Measurements from ENCODE around the gene ADAT3.
"Not testable (repeated sequence)": the region's sequence is repeated elsewhere in the genome, so short reads cannot be mapped to it uniquely, and the experiment has no call there.

The ADAT3 gene

DNA sequence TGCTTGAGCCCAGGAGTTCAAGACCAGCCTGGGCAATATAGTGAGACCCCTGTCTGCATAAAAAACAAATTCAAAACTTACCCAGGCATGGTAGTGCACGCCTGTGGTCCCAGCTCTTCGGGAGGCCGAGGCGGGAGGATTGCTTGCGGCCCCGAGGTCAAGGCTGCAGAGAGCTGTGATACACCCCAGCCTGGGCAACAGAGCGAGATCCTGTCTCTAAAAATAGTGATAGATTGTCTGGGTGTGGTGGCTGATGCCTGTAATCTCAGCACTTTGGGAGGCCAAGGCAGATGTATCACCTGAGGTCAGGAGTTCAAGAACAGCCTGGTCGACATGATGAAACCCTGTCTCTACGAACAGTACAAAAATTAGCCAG lies 37.9 kb upstream of the ADAT3 start:
- no peak for DNase-seq

DNA sequence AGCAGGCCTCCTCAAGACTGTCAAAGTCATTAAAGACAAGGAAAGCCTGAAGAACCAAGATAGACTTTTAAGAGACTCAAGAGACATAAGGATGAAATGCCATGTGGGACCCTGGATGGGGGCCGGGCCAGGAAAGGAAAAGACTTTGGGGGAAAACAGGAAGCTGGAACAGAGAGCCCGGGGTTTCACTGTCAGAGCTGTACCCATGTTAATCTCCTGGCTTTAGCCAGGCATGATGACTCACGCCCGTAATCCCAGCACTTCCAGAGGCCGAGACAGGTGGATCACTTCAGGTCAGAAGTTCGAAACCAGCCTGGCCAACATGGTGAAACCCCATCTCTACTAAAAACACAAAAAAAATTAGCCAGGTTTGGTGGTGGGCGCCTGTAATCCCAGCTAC lies 36.2 kb upstream of the ADAT3 start:
- no peak for DNase-seq

DNA sequence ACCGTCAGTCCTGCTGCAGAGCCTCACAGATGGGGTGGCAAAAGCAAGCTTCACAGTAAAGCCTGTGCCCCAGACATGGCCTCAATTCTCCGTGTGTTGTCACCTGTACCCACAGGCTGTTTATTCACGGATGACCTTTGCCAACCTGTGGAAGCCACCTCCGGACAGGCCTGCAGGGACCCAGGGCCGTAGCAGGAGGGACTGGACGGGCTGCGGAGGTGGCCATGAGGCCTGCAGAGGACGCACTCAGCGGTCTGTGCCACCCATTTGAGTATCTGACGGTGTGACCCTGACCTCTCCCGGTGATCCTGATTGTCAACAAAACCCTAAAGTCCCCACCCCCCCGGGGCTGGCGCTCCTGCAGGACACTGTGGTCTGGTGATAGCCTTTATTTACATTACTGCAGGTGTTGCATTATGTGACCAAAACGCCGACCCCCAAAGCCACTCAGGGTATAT lies 34.0 kb upstream of the ADAT3 start:
- no peak for DNase-seq

DNA sequence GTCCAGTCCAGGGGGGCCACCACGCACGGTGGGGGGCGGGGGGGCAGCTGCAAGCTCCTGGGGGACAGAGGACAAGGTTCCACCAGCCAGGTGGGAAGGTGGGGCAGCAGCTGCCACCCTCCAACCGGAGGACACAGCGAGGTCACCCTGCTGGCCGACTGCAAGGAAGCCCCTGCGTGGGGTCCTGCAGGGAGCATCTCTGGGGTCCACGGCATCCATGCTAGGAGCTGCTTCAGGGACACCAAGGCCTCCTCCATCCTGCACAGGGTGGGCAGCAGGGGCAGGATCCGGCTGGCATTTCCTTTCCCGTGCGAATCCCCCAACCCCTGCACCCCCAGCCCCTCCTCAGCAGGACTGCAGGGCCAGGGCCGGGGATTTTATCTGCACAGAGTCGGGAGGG lies 33.6 kb upstream of the ADAT3 start:
- no peak for DNase-seq

DNA sequence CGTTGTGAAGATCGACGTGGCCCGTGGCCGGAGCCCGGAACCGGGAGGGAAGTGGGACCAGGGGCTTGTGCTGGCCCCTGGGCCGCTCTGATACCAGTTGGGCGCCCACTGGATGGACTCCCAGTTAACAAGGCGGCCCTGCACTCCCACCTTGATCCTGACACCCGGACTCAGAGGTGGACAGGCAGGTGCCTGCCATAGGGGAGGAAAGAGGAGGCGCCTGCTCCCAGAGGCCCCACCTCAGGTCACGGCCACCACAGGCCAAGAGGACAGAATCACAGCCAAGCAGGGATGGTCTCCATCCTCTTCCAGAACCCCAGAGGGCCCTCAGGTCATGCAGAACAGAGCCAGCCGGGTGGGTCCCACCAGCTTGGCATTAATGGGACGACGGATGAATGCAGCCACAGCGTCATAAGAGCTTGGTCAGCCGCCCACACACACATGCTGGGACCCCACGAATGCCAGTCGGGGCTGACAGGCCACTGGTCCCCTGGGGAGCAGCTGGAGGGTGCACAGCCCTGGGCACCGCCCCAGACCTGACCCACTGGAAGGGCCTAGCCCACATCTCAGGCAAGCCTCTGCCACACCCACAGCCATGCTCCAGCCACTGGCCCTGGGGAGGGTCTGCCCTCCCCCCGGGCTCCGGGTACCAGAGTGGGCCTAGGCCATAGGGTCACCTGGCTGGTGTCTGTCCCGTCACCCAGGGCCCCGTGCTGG lies 32.2 kb upstream of the ADAT3 start:
- no peak for DNase-seq

DNA sequence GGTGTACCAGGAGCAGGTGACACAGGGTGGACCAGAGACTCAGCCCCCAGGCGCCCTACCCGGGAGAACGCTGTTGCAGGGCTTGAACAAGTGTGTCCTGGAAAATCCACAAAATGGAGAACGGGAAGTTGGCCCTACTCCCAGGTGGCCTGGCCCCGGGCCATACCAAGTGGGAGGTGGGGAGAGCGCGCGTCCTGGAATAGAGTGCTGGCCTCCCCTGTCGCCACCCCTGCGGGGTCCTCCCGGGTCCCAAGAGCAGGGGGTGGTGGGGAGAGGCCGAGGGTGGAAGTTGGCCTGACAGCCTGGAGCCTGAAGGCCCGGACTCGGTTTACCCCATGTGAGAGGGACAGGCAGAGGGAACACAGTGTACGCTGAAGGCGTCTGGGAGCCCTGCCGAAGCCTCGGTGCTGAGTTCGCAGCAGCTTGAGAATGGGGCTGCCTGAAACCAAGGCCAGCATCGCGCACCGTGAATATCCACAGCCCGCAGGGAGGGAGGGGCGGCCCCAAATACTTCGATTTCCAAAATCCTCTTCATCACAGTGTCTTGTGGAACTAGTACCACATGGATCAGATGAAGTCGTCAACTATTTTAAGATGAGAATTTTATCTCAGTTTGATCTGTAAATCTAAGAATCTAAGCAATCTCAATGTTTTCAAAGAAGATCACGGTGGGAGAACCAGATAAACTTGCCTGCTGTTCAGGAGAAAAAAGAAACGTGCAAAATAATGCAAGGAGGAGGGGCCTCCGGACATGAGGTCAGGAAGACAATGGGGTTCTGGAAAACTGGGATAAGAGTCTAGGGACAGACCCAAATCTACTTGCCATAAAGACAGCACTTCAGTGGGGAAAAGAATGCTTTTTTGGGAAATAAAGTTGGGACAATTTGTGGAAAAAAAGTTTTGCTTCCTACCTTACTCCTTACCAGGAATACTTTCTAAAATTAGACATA lies 31.4 kb upstream of the ADAT3 start:
- DNase-seq: no peak

DNA sequence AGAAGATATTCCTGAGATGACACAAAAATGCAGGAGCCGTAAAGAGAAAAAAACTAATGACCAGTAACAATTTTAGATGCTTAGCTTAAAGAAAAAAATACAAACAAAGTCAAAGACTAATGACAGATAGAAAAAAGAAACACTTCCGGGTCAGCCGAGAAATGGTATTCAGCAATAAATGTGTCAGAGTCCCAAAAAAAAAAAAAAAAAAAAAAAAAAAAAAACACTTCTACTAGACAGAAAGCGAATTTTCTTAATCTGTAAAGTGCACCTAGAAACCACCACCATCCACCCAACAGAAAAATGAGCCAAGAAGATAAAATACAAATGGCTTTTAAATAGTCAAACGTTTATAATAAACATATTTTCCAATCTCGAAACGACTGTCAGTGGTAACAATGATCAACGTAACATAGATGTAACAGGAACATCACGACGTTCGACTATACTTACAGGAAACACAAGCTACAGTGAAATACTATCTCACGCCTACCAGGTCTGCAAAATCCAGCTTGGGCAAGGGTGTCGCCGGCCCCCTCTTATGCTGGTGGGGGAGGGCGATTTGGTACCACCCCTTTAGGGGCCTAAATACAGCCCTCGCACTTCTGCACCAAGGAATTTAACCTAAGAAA lies 30.5 kb upstream of the ADAT3 start:
- DNase-seq: no peak

DNA sequence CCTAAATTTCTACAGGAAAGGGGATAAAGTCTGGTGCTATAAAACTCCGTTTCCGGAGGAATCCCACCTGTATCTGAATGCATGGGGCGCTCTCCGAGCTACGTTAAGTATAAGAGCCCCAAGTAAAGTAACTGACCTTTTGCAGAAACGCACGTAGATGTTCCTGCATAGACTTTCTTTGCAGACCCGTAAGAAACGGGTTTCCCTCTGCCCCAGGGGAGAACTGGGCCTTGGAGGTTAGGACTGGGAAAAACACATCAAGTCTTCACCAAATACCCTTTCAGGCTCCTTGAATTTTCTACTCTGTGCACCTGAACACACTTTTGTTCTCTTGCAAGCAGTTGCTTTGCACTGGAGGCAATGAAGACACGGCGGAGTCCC lies 29.9 kb upstream of the ADAT3 start:
- DNase-seq: not testable (repeated sequence)

DNA sequence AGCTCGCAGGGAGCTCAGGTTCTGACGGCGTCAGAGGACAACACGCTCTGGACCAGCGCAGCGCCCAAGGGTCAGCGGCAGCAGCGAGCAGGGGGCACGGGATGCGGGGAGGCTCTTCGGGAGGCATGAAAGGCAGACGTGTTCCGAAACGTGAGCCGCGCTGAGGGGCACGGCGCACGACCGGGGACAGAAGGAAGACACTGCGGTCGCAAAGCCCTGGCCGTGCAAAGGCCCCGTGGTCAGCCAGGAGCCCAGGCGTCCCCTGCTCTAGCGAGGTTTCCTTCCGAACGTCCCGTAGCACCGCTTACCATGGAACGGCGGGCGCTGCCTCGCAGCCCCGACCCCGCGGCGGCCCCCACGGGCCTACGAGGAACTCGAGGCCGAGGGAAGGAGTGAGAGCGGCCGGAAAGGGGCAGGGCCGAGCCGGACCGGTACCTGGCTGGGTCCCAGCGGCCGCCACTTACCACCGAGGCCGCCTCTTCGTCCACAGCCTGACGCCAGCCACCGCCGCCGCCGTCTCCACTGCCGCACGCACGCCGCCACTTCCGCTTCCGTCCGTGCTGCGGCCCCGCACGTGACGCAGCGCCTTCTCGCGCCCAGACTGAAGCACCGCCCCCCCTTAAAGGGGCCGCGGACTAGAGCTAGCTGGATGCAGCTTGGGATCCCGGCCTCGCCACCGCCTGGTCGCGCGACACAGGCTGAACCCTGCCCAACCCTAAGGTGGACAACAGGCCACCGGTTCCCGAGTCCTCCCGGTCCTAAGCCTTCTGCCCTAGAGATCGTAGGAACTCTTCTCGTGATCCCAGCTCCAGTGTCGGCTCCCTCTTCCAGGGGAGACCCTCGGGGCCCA lies 29.3 kb upstream of the ADAT3 start:
- peak; percentile 51 for DNase-seq

DNA sequence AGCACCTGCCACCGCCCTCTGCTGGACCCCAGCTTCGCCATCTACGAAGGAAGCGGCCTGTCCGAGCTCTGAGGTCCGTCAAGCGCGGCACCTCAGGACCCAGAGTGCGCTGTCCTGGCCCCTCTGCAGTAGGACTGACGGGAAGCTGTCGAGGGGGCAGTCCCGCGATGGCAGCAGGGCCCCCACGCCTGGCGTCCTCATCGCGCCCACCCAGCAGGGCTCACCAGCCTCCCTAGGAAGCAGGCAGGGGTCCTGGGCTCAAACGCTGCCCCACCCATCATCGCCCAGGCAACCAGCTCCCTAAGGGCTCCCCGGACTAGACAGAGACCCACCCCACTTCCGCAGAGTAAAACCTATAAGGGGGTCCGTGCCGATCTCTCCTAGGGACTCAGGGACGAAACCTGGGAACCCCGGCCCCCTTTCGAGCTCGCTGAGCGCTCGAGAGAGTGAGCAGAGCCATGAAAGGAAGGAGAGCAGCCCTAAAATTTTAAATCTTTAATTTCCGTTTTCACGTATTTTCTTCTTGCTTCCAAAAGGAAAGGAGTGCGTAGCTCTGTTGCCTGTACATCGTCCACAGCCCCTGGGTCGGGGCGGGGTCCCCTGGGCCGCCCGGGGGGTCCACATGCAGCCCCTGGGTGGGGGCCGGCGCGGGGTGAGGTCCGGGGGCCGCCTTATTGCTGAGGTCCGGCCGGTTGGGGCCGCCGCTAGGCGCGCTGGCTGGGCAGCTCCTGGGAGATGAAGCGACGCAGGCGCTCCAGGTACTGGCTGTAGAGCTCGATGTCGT lies 28.5 kb upstream of the ADAT3 start:
- not testable (repeated sequence) for DNase-seq

DNA sequence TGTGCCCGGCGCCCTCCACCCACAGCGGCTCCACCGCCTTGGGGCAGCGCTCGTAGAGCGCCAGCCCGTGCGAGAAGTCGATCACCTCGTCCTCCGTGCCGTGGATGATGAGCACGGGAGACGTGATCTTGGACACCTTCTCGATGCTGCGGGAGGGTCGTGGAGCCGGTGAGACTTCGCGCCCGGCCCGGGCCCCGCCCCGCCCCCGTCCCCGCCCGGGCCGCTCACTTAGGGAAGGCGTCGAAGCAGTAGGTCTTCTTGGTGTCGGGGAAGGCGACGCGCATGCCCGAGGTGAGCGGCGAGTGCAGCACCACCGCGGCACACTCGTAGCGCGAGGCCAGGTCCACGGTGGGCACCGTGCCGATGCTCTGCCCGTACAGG lies 27.9 kb upstream of the ADAT3 start:
- not testable (repeated sequence) for DNase-seq

DNA sequence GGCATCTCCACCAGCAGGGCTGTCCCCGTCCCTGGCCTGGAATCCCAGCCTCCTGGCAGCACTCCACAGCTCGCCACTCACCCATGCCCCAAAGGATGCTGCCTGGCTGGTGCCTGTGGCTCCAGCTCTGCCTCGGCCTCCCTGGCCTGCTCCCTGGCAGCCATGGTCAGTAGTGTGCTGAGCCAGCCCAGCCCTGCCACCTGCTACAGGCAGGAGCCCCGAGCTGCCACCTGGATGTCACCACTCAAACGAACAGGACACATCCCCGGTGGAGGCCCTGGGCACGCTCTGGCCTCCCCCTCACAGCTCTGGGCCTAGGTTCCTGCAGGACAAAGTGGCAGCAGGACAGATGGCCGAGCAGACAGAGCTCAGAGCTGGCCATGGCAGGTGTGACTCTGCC lies 26.6 kb upstream of the ADAT3 start:
- not testable (repeated sequence) for DNase-seq

DNA sequence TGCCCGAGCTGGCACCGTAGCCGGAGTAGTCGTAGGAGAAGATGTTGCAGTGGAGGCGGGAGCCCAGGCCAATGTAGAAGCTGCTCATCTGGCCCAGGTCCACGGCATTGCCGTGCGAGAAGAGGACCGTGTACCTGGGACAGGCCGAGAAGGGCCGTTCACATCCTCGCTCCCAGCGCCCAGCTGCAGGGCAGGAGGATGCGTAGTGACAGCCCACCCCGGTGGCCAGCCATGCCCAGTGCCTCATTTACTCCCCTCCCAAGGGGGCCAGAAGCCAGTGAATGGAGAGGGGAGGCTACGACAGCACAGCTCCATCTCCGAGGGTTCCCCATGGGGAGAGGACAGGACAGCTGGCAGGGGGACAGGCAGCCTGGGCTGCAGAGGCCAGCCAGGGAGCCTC lies 25.2 kb upstream of the ADAT3 start:
- DNase-seq: not testable (repeated sequence)

DNA sequence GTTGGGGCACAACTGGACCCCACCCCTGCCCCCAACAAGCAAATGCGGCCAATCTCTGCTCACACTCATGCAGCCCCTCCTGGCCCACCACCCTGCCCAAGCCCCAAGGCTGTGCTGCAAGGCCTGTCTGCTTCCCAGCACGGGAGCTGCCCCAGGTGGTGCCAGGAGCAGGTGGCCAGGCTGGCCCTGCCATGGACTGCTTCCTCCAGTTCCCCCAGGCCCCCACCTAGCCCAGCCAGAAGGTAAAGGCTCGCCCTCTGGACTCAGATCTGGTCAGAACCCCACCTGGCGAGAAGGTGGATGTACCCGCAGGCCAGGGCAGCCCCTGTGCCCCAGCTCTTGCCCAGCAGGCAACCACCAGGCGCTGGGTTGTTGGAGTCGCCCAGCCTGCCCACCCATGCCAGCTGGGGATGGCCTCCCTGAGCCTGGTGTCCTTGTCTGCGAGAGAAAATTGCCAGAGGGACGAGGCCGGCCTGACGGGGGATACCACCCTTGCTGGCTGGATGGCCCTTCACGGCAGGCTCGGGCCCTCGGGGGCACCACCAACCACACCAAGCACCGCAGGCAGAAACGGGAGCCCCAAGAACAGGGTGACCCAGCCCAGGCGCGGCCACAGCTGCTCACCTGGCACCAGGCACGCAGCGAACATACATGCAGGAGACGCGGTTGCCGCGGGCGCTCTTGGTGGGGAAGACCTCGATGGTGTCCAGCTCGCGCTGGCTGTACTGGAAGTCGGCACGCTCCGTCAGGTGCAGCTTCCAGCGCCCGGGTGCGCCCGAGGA lies 24.4 kb upstream of the ADAT3 start:
- DNase-seq: no peak

DNA sequence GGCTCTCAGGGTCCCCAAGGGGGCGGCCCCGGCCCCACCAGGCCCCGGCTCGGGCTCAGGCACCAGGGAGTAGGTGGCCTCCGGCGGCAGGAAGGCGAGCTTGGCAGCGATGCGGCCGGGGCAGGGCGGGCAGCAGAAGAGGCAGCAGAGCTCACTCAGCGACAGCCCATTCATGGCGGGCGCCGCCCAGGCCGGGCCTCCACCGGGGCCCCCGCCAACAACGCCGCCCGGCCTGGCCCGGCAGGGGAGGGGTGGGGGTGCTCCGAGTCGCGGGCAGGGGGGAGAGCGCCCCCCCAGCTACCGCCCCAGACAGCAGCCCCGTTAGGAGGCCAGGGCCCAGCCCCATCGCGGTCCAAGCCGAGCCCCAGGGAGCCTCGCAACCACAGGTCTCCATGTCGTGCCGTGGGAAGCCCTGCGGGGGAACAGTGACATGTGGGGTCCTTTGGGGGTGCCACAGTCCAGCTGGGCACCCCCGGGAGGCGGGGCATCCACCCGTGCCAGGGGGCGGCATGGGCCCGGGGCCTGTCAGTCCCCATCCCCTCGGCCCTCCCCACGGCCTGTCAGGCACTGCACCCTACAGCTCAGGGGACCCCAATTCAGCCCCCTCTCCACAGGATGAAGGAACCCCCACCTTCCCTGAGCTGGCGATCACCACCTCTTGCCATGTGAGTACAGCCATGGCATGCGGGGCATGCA lies 23.7 kb upstream of the ADAT3 start:
- DNase-seq: not testable (repeated sequence)

DNA sequence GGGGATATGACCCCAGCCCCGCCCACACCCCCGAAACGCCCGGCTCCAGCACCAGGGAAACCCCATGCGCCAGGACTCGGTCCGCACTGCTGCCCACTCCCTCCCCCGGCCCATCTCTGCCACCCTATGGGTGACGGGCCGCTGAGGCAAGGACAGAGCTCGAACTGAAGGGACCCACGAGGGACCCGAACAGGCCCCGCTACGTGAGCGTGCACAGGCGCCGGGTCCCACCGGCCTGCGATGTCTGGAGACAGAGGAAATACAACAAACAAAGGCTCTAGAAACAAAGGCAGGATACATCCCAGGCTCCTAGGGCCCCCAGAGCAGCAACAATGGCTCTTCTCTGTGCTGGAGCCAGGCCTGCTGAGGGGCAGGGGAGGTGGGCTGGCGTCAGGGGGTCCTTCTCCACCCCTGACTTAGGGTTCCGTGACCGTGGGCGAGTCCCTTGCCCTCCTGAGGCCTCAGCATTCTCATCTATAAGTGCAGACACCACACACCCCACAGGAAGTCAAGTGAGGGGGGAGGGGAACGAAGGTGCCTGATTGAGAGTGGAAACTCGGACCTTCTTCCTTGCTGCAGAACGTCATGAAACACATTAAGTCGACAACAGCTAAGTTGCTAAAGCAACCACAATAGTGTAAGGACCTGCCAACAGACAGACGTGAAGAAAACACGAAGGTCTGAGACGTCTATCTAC lies 23.0 kb upstream of the ADAT3 start:
- DNase-seq: no peak

DNA sequence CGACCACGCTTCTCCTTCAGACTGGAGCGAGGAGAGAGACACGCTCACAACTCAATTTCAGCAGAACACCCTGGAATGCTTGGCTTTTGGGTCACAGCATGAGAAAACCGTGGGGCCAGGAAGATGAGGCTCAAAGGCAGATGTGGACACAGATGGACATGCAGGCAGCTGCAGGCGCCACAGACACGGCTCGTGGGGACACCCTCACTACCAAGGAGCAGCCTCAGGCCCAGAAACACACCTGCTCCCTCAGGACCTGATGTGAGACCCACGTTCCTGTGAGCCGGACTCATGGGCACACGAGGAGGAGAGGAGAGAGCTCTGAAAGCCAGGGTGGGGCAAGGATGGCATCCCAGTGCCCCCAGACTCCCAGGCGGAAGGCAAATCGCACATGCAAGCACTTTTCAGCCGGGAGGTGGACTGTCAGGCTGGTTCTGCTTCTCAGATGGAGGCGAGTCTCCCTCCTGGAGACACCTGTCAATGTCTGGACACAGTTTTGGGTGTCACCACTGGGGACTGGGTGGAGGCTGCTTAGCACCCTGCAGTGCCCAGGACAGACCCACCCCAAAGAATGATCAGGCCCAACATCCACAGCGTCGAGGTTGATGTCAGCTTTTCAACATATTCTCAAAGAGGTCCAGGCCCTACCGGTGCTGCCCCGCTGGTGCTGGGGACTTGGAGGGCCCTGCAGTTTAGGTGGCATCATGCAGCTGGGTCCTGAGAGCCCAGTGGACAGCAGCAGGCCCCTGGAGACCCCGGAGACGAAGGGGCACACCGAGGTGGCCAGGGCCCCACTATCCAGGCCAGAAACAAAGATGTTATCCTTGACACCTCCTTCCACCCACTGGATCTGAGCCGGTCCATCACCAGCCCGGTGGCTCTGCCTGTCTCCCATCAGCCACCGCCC lies 22.2 kb upstream of the ADAT3 start:
- no peak for DNase-seq

DNA sequence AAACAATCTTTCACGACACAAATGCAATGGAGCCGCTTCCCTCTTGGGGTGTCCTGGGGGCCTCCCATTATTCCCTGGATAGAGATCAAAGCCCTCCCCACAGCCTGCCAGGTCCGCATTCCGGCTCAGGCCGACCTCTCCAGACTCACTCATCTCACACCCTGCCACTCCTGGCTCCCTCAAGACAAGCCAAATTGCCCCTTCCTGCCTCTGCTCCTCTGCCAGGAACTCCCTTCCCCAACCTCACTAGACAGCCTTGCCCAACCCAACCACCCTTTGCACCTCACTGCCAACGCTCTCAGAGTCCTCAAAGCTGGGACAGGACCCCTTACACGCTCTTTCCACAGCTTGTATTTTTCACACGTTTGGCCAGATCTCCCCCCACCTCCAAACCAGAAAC lies 21.4 kb upstream of the ADAT3 start:
- no peak for DNase-seq

DNA sequence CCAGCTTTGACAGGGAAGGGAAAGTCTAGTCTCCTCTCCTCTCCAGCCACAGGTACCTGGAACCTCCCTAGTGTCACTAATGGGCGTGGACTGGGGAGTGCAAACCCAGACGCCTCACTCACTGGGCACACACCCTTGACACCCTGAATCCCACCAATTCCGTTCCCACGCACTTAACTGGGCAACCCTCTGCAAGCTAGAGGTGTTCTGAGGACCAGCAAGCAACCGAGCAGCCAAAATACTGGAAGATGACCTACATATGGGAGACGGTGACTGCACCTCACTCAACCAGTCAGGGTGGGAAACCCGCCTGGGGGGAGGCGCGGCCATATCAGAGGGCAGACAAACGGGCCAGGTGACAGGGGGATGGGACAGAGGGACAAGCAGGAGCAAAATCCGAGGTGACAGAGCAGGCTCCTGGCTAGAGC lies 20.9 kb upstream of the ADAT3 start:
- no peak for DNase-seq
